Bronchial epithelial cell (primary cell): ENCODE measurements around the gene SLC5A1. TPM values are rescaled to one million over a fixed set of nuclear protein-coding genes. Genes with fewer than 3 reads are reported as not detected.

ENCODE experiments used
- DNase-seq: peaks from one replicate; pipeline ENCODE4 v3.0.0-alpha.2; 2010; ENCODE audit warnings: low read depth
- FAIRE-seq: peaks from 2 replicates; lab custom pipeline; 2011; peaks lifted over from hg19 to GRCh38; lab: Jason Lieb, UNC
- H3K27me3 ChIP-seq: 2 replicates; pipeline ENCODE4 v1.5.1; 2011; ENCODE audit warnings: low read length; ENCODE audit not compliant: control insufficient read depth, insufficient read depth
- H3K36me3 ChIP-seq: 2 replicates; pipeline ENCODE4 v1.5.1; 2011; ENCODE audit warnings: low read length; ENCODE audit not compliant: control insufficient read depth, insufficient read depth
- H3K4me3 ChIP-seq: 2 replicates; pipeline ENCODE4 v1.5.1; 2011; ENCODE audit warnings: mild to moderate bottlenecking, low read depth, low read length, control low read depth
- CTCF ChIP-seq: IDR thresholded peaks from 2 replicates; pipeline ENCODE4 v1.5.1; 2011; ENCODE audit warnings: mild to moderate bottlenecking, moderate library complexity, low read length, control low read depth, inconsistent platforms; ENCODE audit not compliant: insufficient read depth, severe bottlenecking
- total RNA-seq: library from RNA; depleted of rRNA; stranded (reverse); fragments of >200 nt; gene quantifications from 2 replicates; pipeline ENCODE4 v1.2.1, GENCODE V29; 2014

The SLC5A1 gene
- total RNA-seq, 1 donor from 2014 or later: 0.26 TPM

GRCh38 chr22:32013200-32013599, 29.9 kb upstream of the SLC5A1 start:
- FAIRE-seq (no peak), DNase-seq (no peak)
- no peak for TF ChIP-seq CTCF
- Histone ChIP-seq H3K36me3 (no peaks in the 10 kb centered on the region), H3K4me3 (no peak overlapping the region), H3K27me3 (no peaks in the 10 kb centered on the region)

GRCh38 chr22:32016081-32016480, 27.0 kb upstream of the SLC5A1 start:
- no peak for DNase-seq
- H3K27me3 ChIP-seq: no peaks in the 10 kb centered on the region
- H3K4me3 ChIP-seq: no peak overlapping the region
- no peaks in the 10 kb centered on the region for H3K36me3 ChIP-seq
- no peak for TF ChIP-seq CTCF
- FAIRE-seq: no peak

GRCh38 chr22:32018056-32018455, 25.0 kb upstream of the SLC5A1 start:
- H3K27me3 ChIP-seq: no peaks in the 10 kb centered on the region
- no peak for FAIRE-seq
- H3K36me3 ChIP-seq: no peaks in the 10 kb centered on the region
- TF ChIP-seq CTCF: no peak
- H3K4me3 ChIP-seq: no peak overlapping the region
- peak; percentile 77 for DNase-seq

DNA sequence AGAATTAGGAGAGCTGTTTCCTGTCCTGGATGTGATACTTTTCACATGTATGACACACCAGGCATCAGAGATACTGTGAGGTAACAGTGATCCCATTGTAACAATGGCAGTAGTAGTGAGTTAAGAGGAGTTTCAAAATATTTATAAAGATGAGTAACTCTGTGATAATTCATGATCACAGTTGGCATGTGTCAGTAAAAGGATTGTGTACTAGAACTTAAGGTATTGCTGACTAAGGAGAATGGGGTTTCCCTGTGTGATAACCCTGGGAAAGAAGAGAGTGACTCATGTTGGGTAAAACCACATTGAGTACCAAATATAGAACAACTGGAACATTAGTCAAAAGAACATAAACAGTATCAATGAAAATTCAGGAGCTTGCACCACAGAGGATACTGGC, 22.9 kb upstream of the SLC5A1 start:
- no peak for TF ChIP-seq CTCF
- no peaks in the 10 kb centered on the region for H3K36me3 ChIP-seq
- peak; percentile 23 for FAIRE-seq
- H3K27me3 ChIP-seq: no peaks in the 10 kb centered on the region
- H3K4me3 ChIP-seq: no peak overlapping the region
- DNase-seq: peak; percentile 99

GRCh38 chr22:32021716-32022115, 21.3 kb upstream of the SLC5A1 start:
- Histone ChIP-seq H3K36me3 (no peaks in the 10 kb centered on the region), H3K4me3 (no peak overlapping the region), H3K27me3 (no peaks in the 10 kb centered on the region)
- no peak for FAIRE-seq
- TF ChIP-seq CTCF: no peak
- DNase-seq: no peak

GRCh38 chr22:32023251-32023827, 19.7 kb upstream of the SLC5A1 start:
- H3K36me3 ChIP-seq: no peaks in the 10 kb centered on the region
- DNase-seq (peak; percentile 80), FAIRE-seq (no peak)
- no peaks in the 10 kb centered on the region for H3K27me3 ChIP-seq
- H3K4me3 ChIP-seq: no peak overlapping the region
- TF ChIP-seq CTCF: no peak
